Activated naive CD8-positive, alpha-beta T cell treated with anti-CD3 and anti-CD28 coated beads for 36 hours (primary cell): ENCODE data around the gene RIMBP2. TPM values are rescaled to one million over a fixed set of nuclear protein-coding genes. Genes with fewer than 3 reads are reported as not detected.

ENCODE experiments used
- DNase-seq: peaks from one replicate; pipeline ENCODE4 v3.0.0; 2021
- H3K27ac Mint-ChIP-seq: one replicate; pipeline ENCODE4 v1.8.0; 2022; ENCODE audit warnings: mild to moderate bottlenecking, moderate library complexity, mixed read lengths
- H3K27me3 Mint-ChIP-seq: one replicate; pipeline ENCODE4 v1.8.0; 2022; ENCODE audit warnings: mild to moderate bottlenecking, mixed read lengths
- H3K36me3 Mint-ChIP-seq: one replicate; pipeline ENCODE4 v1.8.0; 2021; ENCODE audit warnings: mild to moderate bottlenecking, mixed read lengths
- H3K4me1 Mint-ChIP-seq: one replicate; pipeline ENCODE4 v1.8.0; 2021; ENCODE audit warnings: mixed read lengths
- H3K4me3 Mint-ChIP-seq: one replicate; pipeline ENCODE4 v1.8.0; 2022; ENCODE audit warnings: mild to moderate bottlenecking, moderate library complexity, mixed read lengths
- H3K9me3 Mint-ChIP-seq: one replicate; pipeline ENCODE4 v1.8.0; 2022; ENCODE audit warnings: mixed read lengths
- total RNA-seq, 2 experiments: library from RNA; stranded (reverse); gene quantifications; one replicate each; pipeline ENCODE4 v1.2.3, GENCODE V29; 2021

RIMBP2 gene
- total RNA-seq, 2 experiments from 2014 or later: not detected

- no peak overlapping the region for H3K27ac Mint-ChIP-seq
- no peak overlapping the region for H3K4me3 Mint-ChIP-seq
- peaks cover 5% of the 10 kb centered on the region for H3K9me3 Mint-ChIP-seq
- peaks cover 23% of the 10 kb centered on the region for H3K27me3 Mint-ChIP-seq
- no peak for DNase-seq
- no peaks in the 10 kb centered on the region for H3K36me3 Mint-ChIP-seq
- peaks cover 2% of the 10 kb centered on the region for H3K4me1 Mint-ChIP-seq
Observed at GRCh38 chr12:130357729-130358330, 358.3 kb downstream of the RIMBP2 start.

DNA sequence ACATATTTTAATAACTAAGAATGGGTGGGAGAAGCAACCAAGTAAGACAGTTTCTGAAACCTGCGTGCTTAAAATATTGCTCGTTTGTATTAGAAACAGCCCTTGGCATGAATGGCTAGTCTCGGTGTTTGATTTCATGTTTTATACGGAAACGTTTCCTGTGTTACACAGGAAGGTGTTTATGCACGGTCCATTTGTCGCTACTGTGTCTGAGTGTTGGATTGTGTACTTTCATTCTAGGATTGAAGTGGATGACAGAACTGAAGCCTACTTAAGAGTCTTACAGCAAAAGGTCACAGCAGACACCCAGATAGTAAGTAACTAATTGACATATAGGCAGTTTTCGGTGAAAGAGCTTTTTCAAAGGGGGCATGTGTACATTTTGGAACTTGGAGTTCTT, 358.9 kb downstream of the RIMBP2 start:
- H3K4me3 Mint-ChIP-seq: no peak overlapping the region
- no peak overlapping the region for H3K27ac Mint-ChIP-seq
- peaks cover 5% of the 10 kb centered on the region for H3K9me3 Mint-ChIP-seq
- no peaks in the 10 kb centered on the region for H3K36me3 Mint-ChIP-seq
- H3K27me3 Mint-ChIP-seq: peaks cover 21% of the 10 kb centered on the region
- H3K4me1 Mint-ChIP-seq: peaks cover 2% of the 10 kb centered on the region
- no peak for DNase-seq

- Mint-ChIP-seq H3K4me3 (no peak overlapping the region), H3K27me3 (peaks cover 24% of the 10 kb centered on the region), H3K27ac (no peak overlapping the region), H3K9me3 (peaks cover 5% of the 10 kb centered on the region), H3K4me1 (peaks cover 2% of the 10 kb centered on the region), H3K36me3 (no peaks in the 10 kb centered on the region)
- no peak for DNase-seq
Observed at GRCh38 chr12:130356222-130356621, 359.9 kb downstream of the RIMBP2 start.

DNA sequence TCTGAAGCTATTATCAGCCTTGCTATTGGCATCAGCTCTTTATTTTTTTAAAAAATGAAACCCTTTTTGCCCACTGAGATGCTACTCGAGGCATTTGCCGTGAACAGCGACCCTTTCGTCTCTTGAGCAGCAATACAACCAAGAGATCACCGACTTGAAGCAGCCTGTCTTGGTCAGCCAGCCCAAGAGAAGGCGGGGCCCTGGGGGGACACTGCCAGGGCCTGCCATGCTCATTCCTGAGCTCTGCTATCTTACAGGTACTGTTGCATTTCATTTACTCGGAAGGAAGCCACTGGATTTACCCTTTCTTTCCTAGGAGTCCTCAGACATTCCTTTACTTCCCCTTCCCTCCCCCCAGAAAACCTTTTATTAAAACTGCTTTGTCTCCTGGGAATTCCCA, 361.7 kb downstream of the RIMBP2 start:
- no peaks in the 10 kb centered on the region for H3K36me3 Mint-ChIP-seq
- H3K4me1 Mint-ChIP-seq: peaks cover 2% of the 10 kb centered on the region
- no peak overlapping the region for H3K27ac Mint-ChIP-seq
- H3K27me3 Mint-ChIP-seq: peaks cover 28% of the 10 kb centered on the region
- peaks cover 5% of the 10 kb centered on the region for H3K9me3 Mint-ChIP-seq
- H3K4me3 Mint-ChIP-seq: no peak overlapping the region
- DNase-seq: no peak

GRCh38 chr12:130353081-130353480, 363.0 kb downstream of the RIMBP2 start:
- no peak overlapping the region for H3K27ac Mint-ChIP-seq
- H3K4me1 Mint-ChIP-seq: peaks cover 2% of the 10 kb centered on the region
- DNase-seq: no peak
- no peak overlapping the region for H3K4me3 Mint-ChIP-seq
- peaks cover 5% of the 10 kb centered on the region for H3K9me3 Mint-ChIP-seq
- H3K36me3 Mint-ChIP-seq: no peaks in the 10 kb centered on the region
- H3K27me3 Mint-ChIP-seq: peaks cover 26% of the 10 kb centered on the region

DNA sequence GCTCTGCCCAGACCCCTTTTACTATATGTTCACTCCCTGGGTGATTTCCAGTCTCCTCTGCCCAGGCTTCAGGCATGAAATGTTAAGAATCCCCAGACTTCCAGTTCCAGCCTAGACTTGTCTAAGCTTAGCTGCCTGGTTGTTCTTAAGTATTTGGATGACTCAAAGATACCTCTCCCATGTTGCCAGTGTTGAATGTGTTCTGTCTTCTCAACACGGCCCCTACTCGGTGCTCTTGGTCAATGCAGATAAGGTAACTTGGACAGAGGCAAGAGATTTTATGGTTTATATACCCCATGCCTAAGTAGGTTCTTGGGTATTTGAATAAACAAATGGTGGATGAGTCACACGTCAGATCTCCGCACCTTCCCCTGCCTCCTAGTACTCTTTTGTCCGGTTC, 364.8 kb downstream of the RIMBP2 start:
- Mint-ChIP-seq H3K9me3 (peaks cover 5% of the 10 kb centered on the region), H3K36me3 (no peaks in the 10 kb centered on the region), H3K4me3 (no peak overlapping the region), H3K27ac (no peak overlapping the region), H3K27me3 (peaks cover 33% of the 10 kb centered on the region), H3K4me1 (peaks cover 2% of the 10 kb centered on the region)
- DNase-seq: no peak

GRCh38 chr12:130350715-130351114, 365.4 kb downstream of the RIMBP2 start:
- peaks cover 5% of the 10 kb centered on the region for H3K9me3 Mint-ChIP-seq
- H3K4me3 Mint-ChIP-seq: no peak overlapping the region
- H3K27ac Mint-ChIP-seq: no peak overlapping the region
- no peaks in the 10 kb centered on the region for H3K36me3 Mint-ChIP-seq
- no peak for DNase-seq
- H3K4me1 Mint-ChIP-seq: peaks cover 2% of the 10 kb centered on the region
- H3K27me3 Mint-ChIP-seq: peaks cover 33% of the 10 kb centered on the region

GRCh38 chr12:130347588-130347987, 368.5 kb downstream of the RIMBP2 start:
- Mint-ChIP-seq H3K27ac (no peak overlapping the region), H3K4me1 (no peaks in the 10 kb centered on the region), H3K4me3 (no peak overlapping the region), H3K9me3 (no peaks in the 10 kb centered on the region), H3K27me3 (peaks cover 30% of the 10 kb centered on the region), H3K36me3 (no peaks in the 10 kb centered on the region)
- no peak for DNase-seq

Other genes starting within 250 kb of the RIMBP2 start
- 10 to 100 TPM; 13.8 to 14.0 TPM for gene STX2, start 123.0 kb upstream of the RIMBP2 start, total RNA-seq
- gene RAN, start 155.8 kb upstream of the RIMBP2 start, total RNA-seq: 1,000 to 10,000 TPM; 2,531 to 2,575 TPM
- gene ADGRD1, start 237.6 kb upstream of the RIMBP2 start, total RNA-seq: under 1 TPM in 1 of 2 experiments, not detected in 1; 0.38 TPM